ENCODE data around the gene BOD1L2. TPM values are rescaled to one million over a fixed set of nuclear protein-coding genes. Genes with fewer than 3 reads are reported as not detected.

The BOD1L2 gene
- total and polyA plus RNA-seq, 2 of the 13 experiments (the other 11 are each of a cell fraction or from before 2014, with no cell fraction given): not detected

GRCh38 chr18:57107140-57107832, 39.6 kb upstream of the BOD1L2 start (continued):
- no peak for TF ChIP-seq BCLAF1 (IDR thresholded peaks at IDR 0.05)
- TF ChIP-seq RXRA (CRISPR knock-in tag; IDR thresholded peaks at IDR 0.05): no peak
- no peak for TF ChIP-seq KDM6A (CRISPR knock-in tag; IDR thresholded peaks at IDR 0.05; ENCODE audit: low read depth)
- no peak for TF ChIP-seq PAX8 (CRISPR knock-in tag; IDR thresholded peaks at IDR 0.05; ENCODE audit: borderline replicate concordance)
- TF ChIP-seq ZNF816 (CRISPR knock-in tag; IDR thresholded peaks at IDR 0.05; ENCODE audit: borderline replicate concordance): no peak
- no peak for TF ChIP-seq ZNF121 (CRISPR knock-in tag; IDR thresholded peaks at IDR 0.05)
- TF ChIP-seq SALL1 (CRISPR knock-in tag; IDR thresholded peaks at IDR 0.05): no peak; the same call in 1 of the 2 replicates
- TF ChIP-seq SMARCC2 (IDR thresholded peaks at IDR 0.05): no peak
- TF ChIP-seq KMT2B (CRISPR knock-in tag; IDR thresholded peaks at IDR 0.05): peak; percentile 55; the same call in 1 of the 2 replicates
- TF ChIP-seq ATF5 (CRISPR knock-in tag; IDR thresholded peaks at IDR 0.05; ENCODE audit: low read depth): no peak
- TF ChIP-seq HIVEP1 (CRISPR knock-in tag; IDR thresholded peaks at IDR 0.05): no peak
- TF ChIP-seq KAT2B (IDR thresholded peaks at IDR 0.05; ENCODE audit: borderline replicate concordance, low read depth, low read length): no peak
- no peak for TF ChIP-seq CEBPB (IDR thresholded peaks at IDR 0.05; ENCODE audit: borderline replicate concordance, low read depth, low read length)
- TF ChIP-seq ZNF382 (CRISPR knock-in tag; IDR thresholded peaks at IDR 0.05; ENCODE audit: borderline replicate concordance): no peak
- TF ChIP-seq ZNF740 (CRISPR knock-in tag; IDR thresholded peaks at IDR 0.05): no peak
- TF ChIP-seq MTERF4 (CRISPR knock-in tag; IDR thresholded peaks at IDR 0.05): no peak
- TF ChIP-seq MTF1 (CRISPR knock-in tag; IDR thresholded peaks at IDR 0.05): no peak
- TF ChIP-seq ZNF274 (CRISPR knock-in tag; IDR thresholded peaks at IDR 0.05): no peak
- TF ChIP-seq FOXC1 (CRISPR knock-in tag; IDR thresholded peaks at IDR 0.05; ENCODE audit: borderline replicate concordance): no peak
- no peak for TF ChIP-seq RBM39 (IDR thresholded peaks at IDR 0.05; ENCODE audit: low read depth, low read length, poor library complexity, severe bottlenecking)
- TF ChIP-seq ZNF562 (CRISPR knock-in tag; IDR thresholded peaks at IDR 0.05; ENCODE audit: borderline replicate concordance): no peak
- 0 out of 2 replicates have a peak, but pooled peaks have one; percentile 43 for TF ChIP-seq THAP11 (CRISPR knock-in tag; IDR thresholded peaks at IDR 0.05)
- TF ChIP-seq SMAD1 (CRISPR knock-in tag; IDR thresholded peaks at IDR 0.05; ENCODE audit: borderline replicate concordance, low read depth): no peak
- no peak for TF ChIP-seq NFIC (IDR thresholded peaks at IDR 0.05; ENCODE audit: low read length)
- TF ChIP-seq YY1 (IDR thresholded peaks at IDR 0.05; ENCODE audit: insufficient read depth, insufficient replicate concordance, low read depth, low read length): no peak
